H1 (cell line): ENCODE data around the gene HDAC11.

Experiments
- CHD1 ChIP-seq: IDR thresholded peaks from 2 replicates; pipeline ENCODE4 v1.6.1; 2012; ENCODE audit warnings: low read depth, low read length, improper control_type of control experiment
- EP300 ChIP-seq, 2 experiments: IDR thresholded peaks; 1 replicate in 1 of 2; 2 replicates in 1 of 2; pipeline ENCODE4 v1.6.1; 2011 to 2012; ENCODE audit warnings: low read depth in 2 of 2, low read length in 2 of 2, mild to moderate bottlenecking in 2 of 2, borderline replicate concordance in 1 of 2, inconsistent platforms in 1 of 2, moderate library complexity in 1 of 2
- EZH2 ChIP-seq: fragments of 200-600 bp; sonication (generic); IDR thresholded peaks from 2 replicates; pipeline ENCODE4 v1.7.1; 2012; ENCODE audit warnings: low read depth, mild to moderate bottlenecking, moderate library complexity, low read length, inconsistent platforms; ENCODE audit not compliant: severe bottlenecking
- GTF2F1 ChIP-seq: IDR thresholded peaks from 2 replicates; pipeline ENCODE4 v1.6.1; 2012; ENCODE audit warnings: low read depth, low read length, improper control_type of control experiment, borderline replicate concordance
- HDAC2 ChIP-seq, 2 experiments: fragments of 300-600 bp in 1 of 2; sonication (generic) in 1 of 2; IDR thresholded peaks; 2 replicates each; pipeline ENCODE4 v1.6.1; 2011 to 2012; ENCODE audit warnings: low read depth in 2 of 2, low read length in 2 of 2, mild to moderate bottlenecking in 2 of 2, moderate library complexity in 2 of 2, borderline replicate concordance in 1 of 2, inconsistent platforms in 1 of 2
- KDM1A ChIP-seq: fragments of 200-600, 300-600 bp; sonication (generic); IDR thresholded peaks from 2 replicates; pipeline ENCODE4 v1.7.1; 2016; ENCODE audit warnings: mild to moderate bottlenecking, low read length, borderline replicate concordance
- POLR2A ChIP-seq, 2 experiments: IDR thresholded peaks; 1 replicate in 1 of 2; 2 replicates in 1 of 2; pipeline ENCODE4 v1.6.1; 2011; ENCODE audit warnings: low read depth in 2 of 2, low read length in 2 of 2, mild to moderate bottlenecking in 2 of 2; ENCODE audit errors: control extremely low read depth in 1 of 2
- POLR2AphosphoS5 ChIP-seq: IDR thresholded peaks from 2 replicates; pipeline ENCODE4 v1.6.1; 2011; ENCODE audit warnings: low read depth, low read length
- POU5F1 ChIP-seq: IDR thresholded peaks from 2 replicates; pipeline ENCODE4 v1.6.1; 2011; ENCODE audit warnings: low read depth, mild to moderate bottlenecking, low read length, moderate library complexity
- SIN3A ChIP-seq, 2 experiments: IDR thresholded peaks in 1 of 2; conservative IDR thresholded peaks in 1 of 2; 2 replicates each; pipeline ENCODE4 v1.6.1; 2011 to 2012; ENCODE audit warnings: low read length in 2 of 2, improper control_type of control experiment in 1 of 2, low read depth in 1 of 2, mild to moderate bottlenecking in 1 of 2
- SP1 ChIP-seq: IDR thresholded peaks from 2 replicates; pipeline ENCODE4 v1.6.1; 2011; ENCODE audit warnings: low read depth, low read length
- TF ChIP-seq, protein P1 (sequence below), 3 experiments: IDR thresholded peaks; 1 replicate in 2 of 3; 2 replicates in 1 of 3; pipeline versions ENCODE4 v1.5.1 to v1.6.1; 2011; ENCODE audit warnings: low read length in 3 of 3, mild to moderate bottlenecking in 3 of 3, inconsistent platforms in 2 of 3, low read depth in 1 of 3, moderate library complexity in 1 of 3; ENCODE audit not compliant: insufficient read depth in 1 of 3; ENCODE audit errors: control extremely low read depth in 1 of 3
- TF ChIP-seq, protein P2 (sequence below): fragments of 300-600 bp; sonication (generic); IDR thresholded peaks from 2 replicates; pipeline ENCODE4 v1.7.1; 2012; ENCODE audit warnings: low read length, moderate library complexity, mild to moderate bottlenecking, inconsistent platforms; ENCODE audit not compliant: insufficient replicate concordance

DNA sequence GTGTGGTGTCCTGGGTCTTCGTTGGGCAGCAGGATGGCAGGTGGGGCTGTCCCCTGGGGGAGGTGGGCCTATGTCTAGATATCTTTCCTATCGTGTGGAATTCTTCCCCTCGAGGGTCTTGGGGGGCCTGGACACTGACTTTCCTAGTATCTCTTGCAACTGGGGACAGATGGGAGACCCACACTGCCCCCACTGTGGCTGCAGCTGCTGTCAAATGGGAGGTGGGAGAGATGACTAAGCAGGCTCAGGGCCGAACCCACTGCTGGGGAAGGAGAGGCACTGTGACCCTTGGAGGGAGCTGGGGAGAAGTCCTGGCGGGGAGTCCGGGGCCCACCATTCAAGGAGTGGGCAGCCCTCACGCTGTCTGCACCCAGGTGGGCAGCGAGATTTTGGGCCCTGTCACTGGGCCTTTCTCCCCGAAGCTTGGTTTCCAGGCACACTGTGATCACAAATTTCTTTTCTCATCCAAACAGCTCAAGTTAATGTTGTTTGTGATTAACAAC is 65.9 kb downstream of the HDAC11 start:
- TF ChIP-seq POLR2A (IDR thresholded peaks at IDR 0.05; ENCODE audit: control extremely low read depth in 1 of 2, low read depth in 2 of 2, low read length in 2 of 2) (no peak), HDAC2 (IDR thresholded peaks at IDR 0.05; ENCODE audit: borderline replicate concordance in 1 of 2, low read depth in 2 of 2, low read length in 2 of 2) (no peak), CHD1 (no peak), SP1 (no peak), SIN3A (conservative IDR thresholded peaks at IDR 0.05 in 1 of 2, IDR thresholded peaks at IDR 0.05 in 1 of 2; ENCODE audit: low read depth in 1 of 2, low read length in 2 of 2) (no peak), POU5F1 (no peak), POLR2AphosphoS5 (no peak), EZH2 (no peak), GTF2F1 (no peak), KDM1A (no peak), EP300 (IDR thresholded peaks at IDR 0.05; ENCODE audit: borderline replicate concordance in 1 of 2, low read depth in 2 of 2, low read length in 2 of 2) (no peak)
- TF ChIP-seq, protein P1, sequence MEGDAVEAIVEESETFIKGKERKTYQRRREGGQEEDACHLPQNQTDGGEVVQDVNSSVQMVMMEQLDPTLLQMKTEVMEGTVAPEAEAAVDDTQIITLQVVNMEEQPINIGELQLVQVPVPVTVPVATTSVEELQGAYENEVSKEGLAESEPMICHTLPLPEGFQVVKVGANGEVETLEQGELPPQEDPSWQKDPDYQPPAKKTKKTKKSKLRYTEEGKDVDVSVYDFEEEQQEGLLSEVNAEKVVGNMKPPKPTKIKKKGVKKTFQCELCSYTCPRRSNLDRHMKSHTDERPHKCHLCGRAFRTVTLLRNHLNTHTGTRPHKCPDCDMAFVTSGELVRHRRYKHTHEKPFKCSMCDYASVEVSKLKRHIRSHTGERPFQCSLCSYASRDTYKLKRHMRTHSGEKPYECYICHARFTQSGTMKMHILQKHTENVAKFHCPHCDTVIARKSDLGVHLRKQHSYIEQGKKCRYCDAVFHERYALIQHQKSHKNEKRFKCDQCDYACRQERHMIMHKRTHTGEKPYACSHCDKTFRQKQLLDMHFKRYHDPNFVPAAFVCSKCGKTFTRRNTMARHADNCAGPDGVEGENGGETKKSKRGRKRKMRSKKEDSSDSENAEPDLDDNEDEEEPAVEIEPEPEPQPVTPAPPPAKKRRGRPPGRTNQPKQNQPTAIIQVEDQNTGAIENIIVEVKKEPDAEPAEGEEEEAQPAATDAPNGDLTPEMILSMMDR (IDR thresholded peaks at IDR 0.05; ENCODE audit: control extremely low read depth in 1 of 3, insufficient read depth in 1 of 3, low read depth in 1 of 3, low read length in 3 of 3) = no peak
- TF ChIP-seq, protein P2, sequence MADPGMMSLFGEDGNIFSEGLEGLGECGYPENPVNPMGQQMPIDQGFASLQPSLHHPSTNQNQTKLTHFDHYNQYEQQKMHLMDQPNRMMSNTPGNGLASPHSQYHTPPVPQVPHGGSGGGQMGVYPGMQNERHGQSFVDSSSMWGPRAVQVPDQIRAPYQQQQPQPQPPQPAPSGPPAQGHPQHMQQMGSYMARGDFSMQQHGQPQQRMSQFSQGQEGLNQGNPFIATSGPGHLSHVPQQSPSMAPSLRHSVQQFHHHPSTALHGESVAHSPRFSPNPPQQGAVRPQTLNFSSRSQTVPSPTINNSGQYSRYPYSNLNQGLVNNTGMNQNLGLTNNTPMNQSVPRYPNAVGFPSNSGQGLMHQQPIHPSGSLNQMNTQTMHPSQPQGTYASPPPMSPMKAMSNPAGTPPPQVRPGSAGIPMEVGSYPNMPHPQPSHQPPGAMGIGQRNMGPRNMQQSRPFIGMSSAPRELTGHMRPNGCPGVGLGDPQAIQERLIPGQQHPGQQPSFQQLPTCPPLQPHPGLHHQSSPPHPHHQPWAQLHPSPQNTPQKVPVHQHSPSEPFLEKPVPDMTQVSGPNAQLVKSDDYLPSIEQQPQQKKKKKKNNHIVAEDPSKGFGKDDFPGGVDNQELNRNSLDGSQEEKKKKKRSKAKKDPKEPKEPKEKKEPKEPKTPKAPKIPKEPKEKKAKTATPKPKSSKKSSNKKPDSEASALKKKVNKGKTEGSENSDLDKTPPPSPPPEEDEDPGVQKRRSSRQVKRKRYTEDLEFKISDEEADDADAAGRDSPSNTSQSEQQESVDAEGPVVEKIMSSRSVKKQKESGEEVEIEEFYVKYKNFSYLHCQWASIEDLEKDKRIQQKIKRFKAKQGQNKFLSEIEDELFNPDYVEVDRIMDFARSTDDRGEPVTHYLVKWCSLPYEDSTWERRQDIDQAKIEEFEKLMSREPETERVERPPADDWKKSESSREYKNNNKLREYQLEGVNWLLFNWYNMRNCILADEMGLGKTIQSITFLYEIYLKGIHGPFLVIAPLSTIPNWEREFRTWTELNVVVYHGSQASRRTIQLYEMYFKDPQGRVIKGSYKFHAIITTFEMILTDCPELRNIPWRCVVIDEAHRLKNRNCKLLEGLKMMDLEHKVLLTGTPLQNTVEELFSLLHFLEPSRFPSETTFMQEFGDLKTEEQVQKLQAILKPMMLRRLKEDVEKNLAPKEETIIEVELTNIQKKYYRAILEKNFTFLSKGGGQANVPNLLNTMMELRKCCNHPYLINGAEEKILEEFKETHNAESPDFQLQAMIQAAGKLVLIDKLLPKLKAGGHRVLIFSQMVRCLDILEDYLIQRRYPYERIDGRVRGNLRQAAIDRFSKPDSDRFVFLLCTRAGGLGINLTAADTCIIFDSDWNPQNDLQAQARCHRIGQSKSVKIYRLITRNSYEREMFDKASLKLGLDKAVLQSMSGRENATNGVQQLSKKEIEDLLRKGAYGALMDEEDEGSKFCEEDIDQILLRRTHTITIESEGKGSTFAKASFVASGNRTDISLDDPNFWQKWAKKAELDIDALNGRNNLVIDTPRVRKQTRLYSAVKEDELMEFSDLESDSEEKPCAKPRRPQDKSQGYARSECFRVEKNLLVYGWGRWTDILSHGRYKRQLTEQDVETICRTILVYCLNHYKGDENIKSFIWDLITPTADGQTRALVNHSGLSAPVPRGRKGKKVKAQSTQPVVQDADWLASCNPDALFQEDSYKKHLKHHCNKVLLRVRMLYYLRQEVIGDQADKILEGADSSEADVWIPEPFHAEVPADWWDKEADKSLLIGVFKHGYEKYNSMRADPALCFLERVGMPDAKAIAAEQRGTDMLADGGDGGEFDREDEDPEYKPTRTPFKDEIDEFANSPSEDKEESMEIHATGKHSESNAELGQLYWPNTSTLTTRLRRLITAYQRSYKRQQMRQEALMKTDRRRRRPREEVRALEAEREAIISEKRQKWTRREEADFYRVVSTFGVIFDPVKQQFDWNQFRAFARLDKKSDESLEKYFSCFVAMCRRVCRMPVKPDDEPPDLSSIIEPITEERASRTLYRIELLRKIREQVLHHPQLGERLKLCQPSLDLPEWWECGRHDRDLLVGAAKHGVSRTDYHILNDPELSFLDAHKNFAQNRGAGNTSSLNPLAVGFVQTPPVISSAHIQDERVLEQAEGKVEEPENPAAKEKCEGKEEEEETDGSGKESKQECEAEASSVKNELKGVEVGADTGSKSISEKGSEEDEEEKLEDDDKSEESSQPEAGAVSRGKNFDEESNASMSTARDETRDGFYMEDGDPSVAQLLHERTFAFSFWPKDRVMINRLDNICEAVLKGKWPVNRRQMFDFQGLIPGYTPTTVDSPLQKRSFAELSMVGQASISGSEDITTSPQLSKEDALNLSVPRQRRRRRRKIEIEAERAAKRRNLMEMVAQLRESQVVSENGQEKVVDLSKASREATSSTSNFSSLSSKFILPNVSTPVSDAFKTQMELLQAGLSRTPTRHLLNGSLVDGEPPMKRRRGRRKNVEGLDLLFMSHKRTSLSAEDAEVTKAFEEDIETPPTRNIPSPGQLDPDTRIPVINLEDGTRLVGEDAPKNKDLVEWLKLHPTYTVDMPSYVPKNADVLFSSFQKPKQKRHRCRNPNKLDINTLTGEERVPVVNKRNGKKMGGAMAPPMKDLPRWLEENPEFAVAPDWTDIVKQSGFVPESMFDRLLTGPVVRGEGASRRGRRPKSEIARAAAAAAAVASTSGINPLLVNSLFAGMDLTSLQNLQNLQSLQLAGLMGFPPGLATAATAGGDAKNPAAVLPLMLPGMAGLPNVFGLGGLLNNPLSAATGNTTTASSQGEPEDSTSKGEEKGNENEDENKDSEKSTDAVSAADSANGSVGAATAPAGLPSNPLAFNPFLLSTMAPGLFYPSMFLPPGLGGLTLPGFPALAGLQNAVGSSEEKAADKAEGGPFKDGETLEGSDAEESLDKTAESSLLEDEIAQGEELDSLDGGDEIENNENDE = no peak
